Right hindlimb (tissue), 1 donor: ENCODE data around the gene TMEM117.
"Not testable (repeated sequence)": the region's sequence is repeated elsewhere in the genome, so short reads cannot be mapped to it uniquely, and the experiment has no call there.

Source experiments
- DNase-seq: peaks from one replicate; pipeline ENCODE4 v3.0.0-alpha.2; 2018

TMEM117 gene

DNA sequence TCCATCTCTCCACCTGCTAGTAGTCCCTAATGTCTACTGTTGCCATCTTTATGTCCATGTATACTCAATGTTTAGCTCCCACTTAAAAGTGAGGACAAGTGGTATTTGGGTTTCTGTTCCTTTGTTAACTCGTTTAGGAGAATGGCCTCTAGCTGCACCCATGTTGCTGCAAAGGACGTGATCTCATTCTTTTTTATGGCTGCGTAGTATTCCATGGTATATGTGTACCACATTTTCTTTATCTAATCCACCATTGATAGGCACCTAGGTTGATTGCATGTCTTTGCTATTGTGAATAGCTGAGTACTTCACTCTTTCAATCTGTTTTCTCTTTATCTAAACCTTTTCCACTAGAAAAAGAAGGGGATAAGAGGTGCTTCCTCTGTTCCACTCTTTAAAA lies 130.0 kb downstream of the TMEM117 start:
- no peak for DNase-seq

DNA sequence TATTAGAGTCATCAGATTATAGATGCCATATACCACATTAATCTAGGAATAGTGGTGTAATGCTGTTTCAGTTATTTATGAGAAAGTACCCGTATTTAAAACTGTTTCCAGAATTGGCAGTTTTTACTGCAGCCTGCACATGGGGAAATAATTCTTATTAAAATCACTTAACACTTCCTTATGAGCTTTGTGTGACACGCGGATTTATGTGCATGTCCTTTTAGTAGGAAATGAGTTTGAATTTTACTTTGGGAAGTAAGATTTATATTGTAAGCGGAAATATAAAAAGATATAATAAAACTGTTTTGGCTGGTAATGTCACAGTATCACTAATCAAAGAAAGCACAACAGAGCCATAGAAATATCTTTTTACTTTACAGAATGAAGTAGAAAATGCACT lies 132.9 kb downstream of the TMEM117 start:
- no peak for DNase-seq

GRCh38 chr12:43969882-43970281 lies 134.0 kb downstream of the TMEM117 start:
- no peak for DNase-seq

DNA sequence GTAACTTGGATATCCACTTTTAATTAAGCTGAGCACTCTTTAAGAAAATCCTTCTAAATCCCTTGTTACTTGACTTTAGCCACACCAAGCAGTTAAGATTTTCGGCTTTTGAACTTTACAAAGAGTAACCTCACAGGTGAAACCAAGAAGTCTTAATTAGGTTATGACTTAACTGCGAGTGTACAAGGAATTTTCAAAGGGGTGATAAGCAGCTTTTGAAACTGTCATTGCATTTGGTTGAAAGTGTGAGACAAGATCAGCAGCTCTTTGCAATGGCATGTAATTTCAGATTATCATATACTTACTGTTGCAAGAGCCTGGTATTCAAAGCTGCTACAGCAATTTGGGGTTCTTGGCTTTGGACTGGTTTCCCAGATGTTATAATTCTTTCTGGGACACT lies 137.5 kb downstream of the TMEM117 start:
- DNase-seq, result no peak

GRCh38 chr12:43973993-43974392 lies 138.1 kb downstream of the TMEM117 start:
- DNase-seq, result no peak

- DNase-seq, result no peak
Measured at GRCh38 chr12:43976027-43976426, 140.1 kb downstream of the TMEM117 start.

GRCh38 chr12:43978556-43978955 lies 142.7 kb downstream of the TMEM117 start:
- DNase-seq, result no peak

DNA sequence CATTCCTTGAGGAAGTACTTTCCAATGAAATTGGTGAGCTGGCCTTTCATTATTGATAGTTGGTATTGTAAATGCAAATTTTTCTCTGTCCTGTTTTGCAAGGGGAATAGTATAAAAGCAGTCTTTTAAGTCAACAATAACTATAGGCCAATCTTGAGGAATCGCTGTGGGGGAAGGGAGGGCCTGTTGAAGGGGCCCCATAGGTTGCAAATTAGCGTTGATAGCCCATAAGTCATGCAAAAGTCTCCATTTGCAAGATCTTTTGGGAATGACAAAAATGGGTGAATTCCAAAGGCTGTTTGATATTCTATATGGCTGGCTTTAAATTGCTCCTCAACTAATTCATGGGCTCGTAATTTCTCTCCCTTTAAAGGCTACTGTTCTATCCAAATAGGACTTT lies 143.6 kb downstream of the TMEM117 start:
- no peak for DNase-seq

DNA sequence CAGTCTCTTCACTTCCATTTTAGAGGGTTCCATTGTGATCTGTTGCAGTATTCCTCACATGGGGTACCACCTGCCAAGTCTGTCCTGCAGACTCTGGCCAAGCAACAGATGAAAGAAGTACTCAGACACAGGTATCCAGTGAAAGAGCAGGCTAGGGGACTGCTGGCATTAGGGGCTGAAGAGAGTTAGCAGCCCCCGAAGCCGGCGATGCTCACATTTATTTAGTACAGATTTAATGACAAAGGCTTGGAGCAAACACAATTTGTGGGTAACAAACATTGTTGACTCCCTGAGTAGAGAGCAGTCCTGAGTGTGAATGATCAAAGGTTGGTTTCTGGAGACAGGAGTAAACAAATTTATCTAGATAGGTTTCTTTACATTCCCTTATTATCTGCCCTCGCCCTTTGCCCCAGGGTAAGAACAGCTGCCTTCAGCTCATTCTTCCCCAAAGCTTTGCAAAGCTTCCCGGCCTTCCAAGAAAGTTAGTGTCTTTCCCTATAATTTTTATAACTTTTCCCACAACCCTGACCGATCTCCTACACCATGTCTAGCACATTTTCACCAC lies 144.8 kb downstream of the TMEM117 start:
- no peak for DNase-seq

DNA sequence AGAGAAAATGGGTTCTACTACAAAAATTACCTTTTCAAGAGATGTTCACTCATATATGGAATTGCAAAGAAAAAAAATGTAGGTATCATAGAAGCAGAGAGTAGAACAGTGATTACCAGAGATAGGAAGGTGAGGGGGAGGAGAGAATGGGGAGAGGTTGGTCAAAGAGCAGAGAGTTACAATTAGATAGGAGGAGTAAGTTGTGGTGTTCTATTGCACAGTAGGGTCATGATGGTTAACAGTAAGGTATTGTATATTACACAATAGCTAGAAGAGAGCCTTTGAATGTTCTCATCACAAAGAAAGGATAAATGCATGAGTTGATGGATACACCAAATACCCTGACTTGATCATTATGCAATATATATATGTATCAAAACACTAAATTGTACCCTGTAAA lies 145.8 kb downstream of the TMEM117 start:
- DNase-seq, result no peak

GRCh38 chr12:43982544-43982943 lies 146.7 kb downstream of the TMEM117 start:
- no peak for DNase-seq

DNA sequence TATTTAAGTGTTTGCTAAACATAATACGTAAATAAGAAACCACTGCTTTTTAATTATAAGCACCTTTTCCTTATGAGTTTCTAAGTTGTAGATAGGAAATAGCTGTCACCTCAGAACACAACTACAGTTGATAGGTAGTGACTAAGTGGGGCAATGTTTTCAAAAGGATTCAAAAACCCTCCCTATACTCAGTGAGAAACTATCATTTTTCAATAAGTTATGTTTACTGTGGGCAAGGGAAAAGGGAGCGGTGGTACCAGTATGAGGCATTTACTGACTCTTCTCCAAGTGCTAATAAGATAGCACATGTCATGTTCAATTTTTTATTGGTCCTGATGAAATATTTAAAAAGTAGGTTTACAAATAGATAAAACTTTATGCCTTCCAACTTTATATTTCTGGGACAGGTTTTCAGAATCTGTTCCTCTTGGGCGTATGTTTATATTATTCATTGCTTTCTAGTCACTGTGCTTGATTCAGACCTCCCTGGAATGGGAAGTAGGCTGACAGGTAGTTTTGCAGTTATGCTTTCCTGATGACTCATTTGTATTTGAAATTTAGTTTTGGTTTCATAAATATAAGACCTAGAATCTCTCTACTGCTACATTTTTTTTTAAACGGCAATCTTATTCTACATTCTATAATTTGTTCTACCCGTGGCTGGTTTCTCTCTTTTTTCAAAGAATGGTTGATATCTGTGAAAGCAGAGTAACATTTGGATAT lies 153.1 kb downstream of the TMEM117 start:
- DNase-seq, result no peak

DNA sequence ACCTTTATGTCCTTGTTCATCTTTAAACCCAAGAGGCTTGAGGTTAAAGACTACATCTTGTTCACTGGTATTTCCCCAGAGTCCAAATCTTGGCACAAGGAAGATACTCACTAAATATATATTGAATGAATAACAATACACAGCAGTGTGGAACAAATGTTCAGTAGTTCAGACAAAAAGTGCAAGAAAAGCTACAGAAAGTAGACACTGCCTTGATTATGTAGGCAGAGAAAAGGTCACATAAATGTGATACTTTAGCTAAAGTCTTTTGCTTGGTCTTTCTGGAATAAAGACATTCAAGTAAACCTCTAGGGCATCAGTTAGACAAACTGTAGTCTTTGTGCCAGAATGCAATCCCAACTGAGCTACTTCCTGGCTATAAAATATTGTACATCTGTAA lies 157.0 kb downstream of the TMEM117 start:
- DNase-seq, result no peak

GRCh38 chr12:44000309-44000952 lies 164.6 kb downstream of the TMEM117 start:
- DNase-seq, result no peak

DNA sequence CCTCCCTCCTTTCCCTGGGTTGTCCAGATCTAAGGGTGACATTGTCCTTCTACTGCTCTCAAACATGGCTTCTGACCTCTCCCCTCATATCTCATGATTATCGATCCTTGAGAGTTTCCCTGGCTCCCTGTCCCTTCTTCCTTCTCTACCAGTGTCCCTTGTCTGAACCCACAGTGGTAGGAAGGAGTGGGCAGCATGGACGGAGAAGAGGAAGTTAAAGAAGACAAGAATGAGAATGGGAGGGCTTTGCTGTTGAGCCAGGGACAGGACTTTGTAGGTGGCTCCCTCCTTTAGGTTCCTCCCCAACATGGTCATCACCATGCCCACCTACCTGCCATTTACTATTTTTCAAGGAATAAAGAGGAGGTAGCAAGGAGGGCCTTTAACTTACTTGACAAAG lies 166.7 kb downstream of the TMEM117 start:
- no peak for DNase-seq

GRCh38 chr12:44003721-44004120 lies 167.8 kb downstream of the TMEM117 start:
- no peak for DNase-seq

DNA sequence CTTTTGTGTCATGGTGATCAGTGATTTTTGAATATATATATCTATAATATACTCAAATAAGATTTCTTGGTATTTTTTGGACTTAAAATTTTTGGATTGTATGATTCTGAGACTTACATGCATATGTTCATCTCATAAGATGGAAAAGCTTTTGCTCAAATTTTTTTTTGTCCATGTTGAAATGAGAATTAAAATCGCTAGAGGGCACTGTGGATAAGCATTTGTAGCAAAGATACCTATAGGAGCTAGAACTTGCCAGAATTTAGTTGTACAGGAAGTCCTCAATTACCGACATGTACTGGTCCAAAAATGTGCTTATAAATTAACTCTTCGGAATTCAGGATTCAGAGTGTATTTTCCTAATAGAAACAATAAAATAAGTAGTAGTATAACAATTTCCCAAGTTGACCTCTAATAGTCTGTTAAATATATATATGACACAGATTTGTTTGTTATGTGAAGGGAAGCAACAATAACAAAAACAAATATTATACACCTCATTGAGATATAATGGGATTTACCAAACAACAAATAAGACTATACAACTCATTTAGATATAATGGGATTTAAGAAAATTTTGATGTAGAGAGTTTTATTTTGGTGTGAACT lies 179.6 kb downstream of the TMEM117 start:
- no peak for DNase-seq

GRCh38 chr12:44017216-44017615 lies 181.3 kb downstream of the TMEM117 start:
- DNase-seq, result no peak

DNA sequence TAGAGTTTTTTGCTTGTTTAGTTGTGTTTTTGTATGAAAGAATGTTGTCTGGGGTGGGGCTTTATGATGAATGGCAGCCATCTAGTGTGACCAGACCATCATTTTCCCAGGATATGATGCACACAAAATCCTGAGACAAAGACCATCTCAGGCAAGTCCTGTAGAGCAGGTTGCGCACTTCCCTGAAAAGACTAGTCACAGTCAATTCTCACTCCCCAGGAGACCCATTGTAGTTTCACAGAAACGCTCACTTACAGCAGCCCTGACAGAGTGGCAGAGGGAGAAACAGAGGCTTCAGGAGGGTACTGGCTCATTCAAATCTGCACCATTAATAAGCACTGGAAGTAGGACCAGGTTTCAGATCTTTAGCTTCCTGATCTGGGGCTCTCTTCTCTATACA lies 183.2 kb downstream of the TMEM117 start:
- no peak for DNase-seq

GRCh38 chr12:44020555-44020954 lies 184.7 kb downstream of the TMEM117 start:
- DNase-seq, result no peak

- DNase-seq, result no peak
Measured at GRCh38 chr12:44021471-44021971, 185.6 kb downstream of the TMEM117 start.

DNA sequence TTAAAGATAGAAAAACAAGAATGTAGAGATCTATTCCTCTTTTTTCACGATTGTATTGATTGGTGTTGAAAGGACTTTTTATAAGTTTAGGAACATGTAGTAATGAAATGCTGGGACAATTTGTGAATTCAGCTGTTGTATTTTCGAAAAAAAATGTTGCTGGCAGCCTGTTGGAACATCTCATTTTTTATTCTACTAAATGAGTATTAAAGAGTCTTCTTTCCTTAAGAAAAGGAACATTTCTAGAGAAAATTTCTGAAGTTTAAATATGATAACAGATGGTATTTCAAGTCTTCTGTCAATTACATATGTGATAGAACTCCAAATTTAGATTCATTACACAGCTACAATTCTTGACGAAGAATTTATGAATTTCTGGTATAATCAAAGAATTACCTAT lies 189.6 kb downstream of the TMEM117 start:
- no peak for DNase-seq

DNA sequence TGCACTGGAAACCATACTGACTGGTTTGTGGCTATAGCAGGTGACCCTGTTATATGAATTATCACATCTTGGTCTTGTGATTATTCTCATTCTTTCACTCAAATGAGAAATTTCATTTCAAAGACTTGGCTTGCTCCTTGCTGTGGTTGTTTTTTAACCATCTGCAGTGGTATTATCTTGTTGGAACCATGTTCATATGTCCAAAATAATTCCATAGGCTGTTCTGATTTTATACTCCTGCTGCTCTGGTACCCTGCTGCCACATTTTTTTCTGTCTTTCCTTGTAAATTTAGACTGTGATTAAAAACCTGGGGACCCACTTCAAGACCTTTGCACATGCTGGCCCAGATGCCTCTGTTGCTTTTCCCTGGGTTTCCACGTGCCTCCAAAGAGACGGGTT lies 190.2 kb downstream of the TMEM117 start:
- no peak for DNase-seq

GRCh38 chr12:44026926-44027325 lies 191.0 kb downstream of the TMEM117 start:
- DNase-seq, result not testable (repeated sequence)
